GM12878 (cell line): ENCODE measurements around the gene TCP11L1. TPM values are rescaled to one million over a fixed set of nuclear protein-coding genes. Genes with fewer than 3 reads are reported as not detected.

ENCODE experiments used
- polyA plus RNA-seq, 11 experiments: library from polyadenylated mRNA; depleted of rRNA in 4 of 11; unstranded in 6 of 11; stranded (reverse) in 5 of 11; fragments of >200 nt; fragmentation: Nextera tagmentation in 4 of 11; fragmentation: Illumina TruSeq in 1 of 11; extraction: Ambion mirVana in 4 of 11; extraction: Trizol in 1 of 11; gene quantifications; 1 replicate in 1 of 11; 2 replicates in 10 of 11; pipeline versions ENCODE4 v1.2.1 to v1.2.3, GENCODE V29; 2011 to 2016; ENCODE audit warnings: inconsistent platforms in 2 of 11, missing spikeins in 2 of 11, low read depth in 1 of 11
- small RNA-seq: library from RNA; depleted of rRNA; stranded (forward); fragments of <200 nt; gene quantifications from one replicate; pipeline ENCODE3, GENCODE V24; 2014
- total RNA-seq, 4 experiments: library from RNA; depleted of rRNA in 3 of 4; stranded (reverse); fragments of >200 nt in 3 of 4; fragmentation: Illumina TruSeq in 1 of 4; extraction: Trizol in 1 of 4; gene quantifications; 2 replicates each; pipeline versions ENCODE4 v1.2.1 to v1.2.3, GENCODE V29; 2013 to 2021

TCP11L1 gene
- total and polyA plus RNA-seq, 10 of the 15 experiments (the other 5 are each of a cell fraction or from before 2014, with no cell fraction given): 5.3 to 15.7 (median 13.0) TPM

Small RNA genes lying within 50 kb of the gene (small RNA-seq; reads per million reads assigned to genes)
- gene RF00019: not detected

Other genes with a start within 250 kb of the TCP11L1 start
- 0.16 and 0.23 TPM in 2 replicates for gene CCDC73, start 244.9 kb upstream of the TCP11L1 start, total RNA-seq (2014; rRNA removed)
- gene CCDC73, start 244.9 kb upstream of the TCP11L1 start, total RNA-seq (2014; rRNA removed; fragmentation: Illumina TruSeq; extraction: Trizol): 0.27 and 0.78 TPM in 2 replicates
- gene CCDC73, start 244.9 kb upstream of the TCP11L1 start, total RNA-seq (2021): 0.05 and 0.11 TPM in 2 replicates
- 0.16 and 0.32 TPM in 2 replicates for gene CCDC73, start 244.9 kb upstream of the TCP11L1 start, polyA plus RNA-seq (2011; rRNA removed)
- gene CCDC73, start 244.9 kb upstream of the TCP11L1 start, polyA plus RNA-seq (2014; fragmentation: Illumina TruSeq; extraction: Trizol): 0.10 TPM in 1 of 2 replicates, not detected in the other
- under 1 TPM; 0.11 to 0.57 TPM for gene CCDC73, start 244.9 kb upstream of the TCP11L1 start, polyA plus RNA-seq (2014; fragmentation: Nextera tagmentation; extraction: Ambion mirVana)
- 0.05 and 0.09 TPM in 2 replicates for gene CCDC73, start 244.9 kb upstream of the TCP11L1 start, polyA plus RNA-seq (2014; rRNA removed)
- under 1 TPM; 0.05 to 0.20 TPM for gene CCDC73, start 244.9 kb upstream of the TCP11L1 start, polyA plus RNA-seq (2016; fragmentation: Nextera tagmentation; extraction: Ambion mirVana)
- gene PRRG4, start 209.6 kb upstream of the TCP11L1 start, total RNA-seq (2014; rRNA removed): 2.3 and 2.8 TPM in 2 replicates
- gene PRRG4, start 209.6 kb upstream of the TCP11L1 start, total RNA-seq (2014; rRNA removed; fragmentation: Illumina TruSeq; extraction: Trizol): 2.5 and 2.6 TPM in 2 replicates
- gene PRRG4, start 209.6 kb upstream of the TCP11L1 start, total RNA-seq (2021): 2.1 and 2.7 TPM in 2 replicates
- gene PRRG4, start 209.6 kb upstream of the TCP11L1 start, polyA plus RNA-seq (2011; rRNA removed): 4.9 and 6.2 TPM in 2 replicates
- 2.5 and 3.2 TPM in 2 replicates for gene PRRG4, start 209.6 kb upstream of the TCP11L1 start, polyA plus RNA-seq (2014; fragmentation: Illumina TruSeq; extraction: Trizol)
- 1 to 10 TPM; 1.0 to 1.1 TPM for gene PRRG4, start 209.6 kb upstream of the TCP11L1 start, polyA plus RNA-seq (2014; fragmentation: Nextera tagmentation; extraction: Ambion mirVana)
- gene PRRG4, start 209.6 kb upstream of the TCP11L1 start, polyA plus RNA-seq (2014; rRNA removed): 1.5 and 1.7 TPM in 2 replicates
- gene PRRG4, start 209.6 kb upstream of the TCP11L1 start, polyA plus RNA-seq (2016; fragmentation: Nextera tagmentation; extraction: Ambion mirVana): under 1 TPM; 0.55 to 0.63 TPM
- gene QSER1, start 146.8 kb upstream of the TCP11L1 start, total RNA-seq (2014; rRNA removed): 12.8 and 13.1 TPM in 2 replicates
- 11.8 and 14.0 TPM in 2 replicates for gene QSER1, start 146.8 kb upstream of the TCP11L1 start, total RNA-seq (2014; rRNA removed; fragmentation: Illumina TruSeq; extraction: Trizol)
- 13.9 and 15.0 TPM in 2 replicates for gene QSER1, start 146.8 kb upstream of the TCP11L1 start, total RNA-seq (2021)
- gene QSER1, start 146.8 kb upstream of the TCP11L1 start, polyA plus RNA-seq (2011; rRNA removed): 12.8 and 20.3 TPM in 2 replicates
- gene QSER1, start 146.8 kb upstream of the TCP11L1 start, polyA plus RNA-seq (2014; fragmentation: Illumina TruSeq; extraction: Trizol): 14.4 and 16.6 TPM in 2 replicates
- 1 to 10 TPM; 2.1 to 2.9 TPM for gene QSER1, start 146.8 kb upstream of the TCP11L1 start, polyA plus RNA-seq (2014; fragmentation: Nextera tagmentation; extraction: Ambion mirVana)
- 5.7 and 7.0 TPM in 2 replicates for gene QSER1, start 146.8 kb upstream of the TCP11L1 start, polyA plus RNA-seq (2014; rRNA removed)
- gene QSER1, start 146.8 kb upstream of the TCP11L1 start, polyA plus RNA-seq (2016; fragmentation: Nextera tagmentation; extraction: Ambion mirVana): 1 to 10 TPM; 3.8 to 4.5 TPM
- 0.44 and 0.73 TPM in 2 replicates for gene DEPDC7, start 23.7 kb upstream of the TCP11L1 start, total RNA-seq (2014; rRNA removed)
- 0.54 and 0.78 TPM in 2 replicates for gene DEPDC7, start 23.7 kb upstream of the TCP11L1 start, total RNA-seq (2014; rRNA removed; fragmentation: Illumina TruSeq; extraction: Trizol)
- gene DEPDC7, start 23.7 kb upstream of the TCP11L1 start, total RNA-seq (2021): 0.56 and 0.58 TPM in 2 replicates
- gene DEPDC7, start 23.7 kb upstream of the TCP11L1 start, polyA plus RNA-seq (2011; rRNA removed): 0.48 and 1.0 TPM in 2 replicates
- 0.50 and 0.57 TPM in 2 replicates for gene DEPDC7, start 23.7 kb upstream of the TCP11L1 start, polyA plus RNA-seq (2014; fragmentation: Illumina TruSeq; extraction: Trizol)
- under 1 TPM; 0.06 to 0.26 TPM for gene DEPDC7, start 23.7 kb upstream of the TCP11L1 start, polyA plus RNA-seq (2014; fragmentation: Nextera tagmentation; extraction: Ambion mirVana)
- 0.47 and 0.57 TPM in 2 replicates for gene DEPDC7, start 23.7 kb upstream of the TCP11L1 start, polyA plus RNA-seq (2014; rRNA removed)
- gene DEPDC7, start 23.7 kb upstream of the TCP11L1 start, polyA plus RNA-seq (2016; fragmentation: Nextera tagmentation; extraction: Ambion mirVana): 1 to 10 TPM in 1 of 2 experiments, under 1 TPM in 1; 0.45 to 1.1 TPM
- gene CSTF3, start 121.9 kb downstream of the TCP11L1 start, total RNA-seq (2014; rRNA removed): 25.4 and 31.4 TPM in 2 replicates
- 40.6 and 40.8 TPM in 2 replicates for gene CSTF3, start 121.9 kb downstream of the TCP11L1 start, total RNA-seq (2014; rRNA removed; fragmentation: Illumina TruSeq; extraction: Trizol)
- gene CSTF3, start 121.9 kb downstream of the TCP11L1 start, total RNA-seq (2021): 36.7 and 38.8 TPM in 2 replicates
- 56.4 and 85.0 TPM in 2 replicates for gene CSTF3, start 121.9 kb downstream of the TCP11L1 start, polyA plus RNA-seq (2011; rRNA removed)
- 48.9 and 62.3 TPM in 2 replicates for gene CSTF3, start 121.9 kb downstream of the TCP11L1 start, polyA plus RNA-seq (2014; fragmentation: Illumina TruSeq; extraction: Trizol)
- gene CSTF3, start 121.9 kb downstream of the TCP11L1 start, polyA plus RNA-seq (2014; fragmentation: Nextera tagmentation; extraction: Ambion mirVana): 10 to 100 TPM; 42.0 to 50.1 TPM
- 47.3 and 53.5 TPM in 2 replicates for gene CSTF3, start 121.9 kb downstream of the TCP11L1 start, polyA plus RNA-seq (2014; rRNA removed)
- gene CSTF3, start 121.9 kb downstream of the TCP11L1 start, polyA plus RNA-seq (2016; fragmentation: Nextera tagmentation; extraction: Ambion mirVana): 10 to 100 TPM; 60.3 to 63.5 TPM
- gene HIPK3, start 217.8 kb downstream of the TCP11L1 start, total RNA-seq (2014; rRNA removed): 18.0 and 19.6 TPM in 2 replicates
- gene HIPK3, start 217.8 kb downstream of the TCP11L1 start, total RNA-seq (2014; rRNA removed; fragmentation: Illumina TruSeq; extraction: Trizol): 17.8 and 18.0 TPM in 2 replicates
- 26.5 and 26.6 TPM in 2 replicates for gene HIPK3, start 217.8 kb downstream of the TCP11L1 start, total RNA-seq (2021)
- gene HIPK3, start 217.8 kb downstream of the TCP11L1 start, polyA plus RNA-seq (2011; rRNA removed): 25.6 and 30.8 TPM in 2 replicates
- gene HIPK3, start 217.8 kb downstream of the TCP11L1 start, polyA plus RNA-seq (2014; fragmentation: Illumina TruSeq; extraction: Trizol): 14.5 and 19.0 TPM in 2 replicates
- gene HIPK3, start 217.8 kb downstream of the TCP11L1 start, polyA plus RNA-seq (2014; fragmentation: Nextera tagmentation; extraction: Ambion mirVana): 1 to 10 TPM; 3.4 to 9.5 TPM
- gene HIPK3, start 217.8 kb downstream of the TCP11L1 start, polyA plus RNA-seq (2014; rRNA removed): 8.1 and 9.3 TPM in 2 replicates
- gene HIPK3, start 217.8 kb downstream of the TCP11L1 start, polyA plus RNA-seq (2016; fragmentation: Nextera tagmentation; extraction: Ambion mirVana): 10 to 100 TPM; 12.0 to 12.6 TPM